Sciatic nerve (tissue), 2 donors: ENCODE results near the gene ECSIT. TPM values are rescaled to one million over a fixed set of nuclear protein-coding genes. Genes with fewer than 3 reads are reported as not detected.

Experiments
- ATAC-seq: fragments of 200-7000 bp; cut with Tn5 transposase; one replicate; pipeline ENCODE4 v1.9.1; 2020; ENCODE audit warnings: mild to moderate bottlenecking, moderate library complexity
- DNase-seq: peaks from one replicate; pipeline ENCODE4 v3.0.0-alpha.2; 2020; ENCODE audit warnings: low spot score
- intact Hi-C: fragments of 100-400 bp; cut with DNase I; formaldehyde crosslinking; loops from one replicate; pipeline ENCODE4 v1.14.2; 2022
- total RNA-seq: library from RNA; stranded (reverse); fragmentation: NEBNext Ultra II Directional; extraction: Animal tissue kit (Norgen Biotek cat#: 25700); gene quantifications from one replicate; pipeline ENCODE4 v1.2.1, GENCODE V29; 2021
- donor health status: DM: no; HTN: no; CAD: no.
- donor health status: DM: no; HTN: no; CAD: no.

ECSIT gene
- total RNA-seq, 1 donor from 2014 or later: 25.8 TPM

DNA sequence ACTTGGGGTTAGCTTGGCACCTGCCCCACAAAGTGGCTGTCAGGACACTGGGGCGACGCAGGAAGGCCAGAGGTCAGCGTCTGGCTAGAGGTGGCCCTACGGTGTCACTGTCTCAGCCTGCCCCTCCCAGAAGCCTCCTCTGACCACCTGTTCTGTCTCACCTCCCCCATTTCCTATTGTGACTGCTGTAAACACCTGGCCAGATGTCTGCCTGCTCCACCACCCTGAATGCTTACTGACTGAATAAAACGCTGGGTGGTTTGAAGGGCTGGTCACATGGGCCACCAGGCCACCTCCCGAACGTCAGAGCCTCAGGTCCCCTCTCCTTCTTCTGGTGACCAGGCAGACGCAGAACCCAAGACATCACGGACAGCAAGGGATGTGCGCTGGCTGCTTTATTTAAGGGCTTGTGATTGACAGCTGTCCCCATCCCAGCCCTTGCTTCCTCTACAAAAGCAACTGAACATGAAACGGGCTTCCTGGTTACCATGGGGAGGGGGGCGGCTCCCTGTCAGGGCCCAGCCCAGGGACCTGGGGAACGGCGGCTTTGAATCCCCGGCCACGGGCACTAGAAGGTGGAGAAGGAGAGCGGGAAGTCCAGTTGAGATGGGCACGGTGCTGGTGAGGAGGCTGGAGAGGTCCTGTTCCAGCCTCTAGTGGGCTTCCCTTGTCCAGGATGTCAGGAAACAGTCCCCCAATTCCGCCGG lies 23.9 kb upstream of the ECSIT start:
- intact Hi-C loops: no loop called here
- DNase-seq: no peak
- ATAC-seq: no peak

DNA sequence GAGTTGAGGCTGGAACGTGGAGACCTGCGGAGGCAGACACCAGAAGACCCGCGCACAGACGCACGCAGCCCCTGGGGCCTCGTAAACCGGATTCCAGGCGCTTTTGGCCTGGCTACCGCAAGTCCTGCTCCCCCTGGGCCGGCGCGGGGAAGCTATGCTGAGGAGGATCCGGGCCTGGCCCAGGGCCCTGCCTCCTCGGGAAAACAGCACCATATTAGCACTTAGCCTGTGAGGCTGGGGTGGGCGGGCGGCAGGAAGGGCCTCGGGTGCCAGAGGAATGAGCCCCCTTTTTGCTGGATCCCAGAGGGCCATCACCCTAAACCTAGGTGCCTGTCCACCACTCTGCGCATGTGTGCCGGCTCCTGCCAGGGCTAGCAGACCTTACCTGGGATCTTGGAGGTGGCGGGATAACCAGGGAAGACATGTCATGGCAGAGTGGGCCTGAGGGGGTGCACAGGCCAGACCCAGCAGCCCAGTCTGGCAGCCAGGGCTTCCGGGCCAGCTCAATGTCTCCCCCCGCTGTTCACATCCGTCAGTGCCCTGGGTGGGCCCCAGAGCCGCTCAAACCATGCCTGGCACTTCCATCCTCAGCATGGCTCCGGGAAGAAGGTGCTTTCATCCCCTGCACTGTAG lies 22.8 kb upstream of the ECSIT start:
- ATAC-seq: peak; percentile 41
- intact Hi-C loops: no loop called here
- no peak for DNase-seq

DNA sequence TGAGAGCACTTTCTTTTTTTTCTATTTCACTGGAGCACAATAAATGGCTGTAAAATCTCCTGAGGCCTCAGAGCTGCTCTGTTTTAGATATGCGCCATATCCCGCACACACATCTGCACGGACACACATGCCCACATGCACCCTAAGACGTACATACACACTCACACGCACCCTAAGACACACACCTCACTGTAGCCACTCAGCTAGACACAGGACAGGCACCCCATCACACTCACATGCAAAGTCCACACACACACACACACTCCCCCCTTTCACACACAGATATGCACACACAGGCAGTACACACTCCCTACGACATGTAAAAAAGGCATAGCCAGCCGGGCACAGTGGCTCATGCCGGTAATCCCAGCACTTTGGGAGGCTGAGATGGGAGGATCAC lies 21.3 kb upstream of the ECSIT start:
- no peak for DNase-seq
- ATAC-seq: no peak
- intact Hi-C loops: no loop called here

- DNase-seq (no peak), ATAC-seq (no peak)
- intact Hi-C loops: no loop called here
Measured at GRCh38 chr19:11549386-11549953, 20.5 kb upstream of the ECSIT start.

- intact Hi-C loops: no loop called here
- DNase-seq (no peak), ATAC-seq (no peak)
Measured at GRCh38 chr19:11547929-11548700, 19.2 kb upstream of the ECSIT start.

- intact Hi-C loops: no loop called here
- ATAC-seq (no peak), DNase-seq (no peak)
Measured at GRCh38 chr19:11541238-11541637, 12.3 kb upstream of the ECSIT start.

DNA sequence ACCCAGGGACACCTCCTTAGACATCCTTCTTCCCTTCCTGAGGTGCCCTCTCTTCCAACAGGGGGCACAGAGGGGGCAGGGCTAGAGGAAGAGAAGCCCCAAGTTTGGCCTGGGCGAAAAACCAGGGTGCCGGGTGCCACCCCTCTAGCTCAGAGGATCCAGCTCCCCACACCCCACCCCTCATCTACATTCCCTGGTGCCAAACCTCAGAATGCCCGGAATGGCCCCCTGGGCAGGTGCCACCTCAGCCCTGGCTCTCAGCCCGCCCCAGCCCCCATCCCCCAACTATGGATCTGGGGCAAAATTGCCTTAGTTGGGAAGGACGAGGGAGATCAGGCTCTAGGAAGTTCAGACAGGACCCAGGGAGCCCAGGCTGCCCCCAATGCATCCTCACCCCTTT lies 11.7 kb upstream of the ECSIT start:
- DNase-seq (no peak), ATAC-seq (no peak)
- intact Hi-C loops: no loop called here

DNA sequence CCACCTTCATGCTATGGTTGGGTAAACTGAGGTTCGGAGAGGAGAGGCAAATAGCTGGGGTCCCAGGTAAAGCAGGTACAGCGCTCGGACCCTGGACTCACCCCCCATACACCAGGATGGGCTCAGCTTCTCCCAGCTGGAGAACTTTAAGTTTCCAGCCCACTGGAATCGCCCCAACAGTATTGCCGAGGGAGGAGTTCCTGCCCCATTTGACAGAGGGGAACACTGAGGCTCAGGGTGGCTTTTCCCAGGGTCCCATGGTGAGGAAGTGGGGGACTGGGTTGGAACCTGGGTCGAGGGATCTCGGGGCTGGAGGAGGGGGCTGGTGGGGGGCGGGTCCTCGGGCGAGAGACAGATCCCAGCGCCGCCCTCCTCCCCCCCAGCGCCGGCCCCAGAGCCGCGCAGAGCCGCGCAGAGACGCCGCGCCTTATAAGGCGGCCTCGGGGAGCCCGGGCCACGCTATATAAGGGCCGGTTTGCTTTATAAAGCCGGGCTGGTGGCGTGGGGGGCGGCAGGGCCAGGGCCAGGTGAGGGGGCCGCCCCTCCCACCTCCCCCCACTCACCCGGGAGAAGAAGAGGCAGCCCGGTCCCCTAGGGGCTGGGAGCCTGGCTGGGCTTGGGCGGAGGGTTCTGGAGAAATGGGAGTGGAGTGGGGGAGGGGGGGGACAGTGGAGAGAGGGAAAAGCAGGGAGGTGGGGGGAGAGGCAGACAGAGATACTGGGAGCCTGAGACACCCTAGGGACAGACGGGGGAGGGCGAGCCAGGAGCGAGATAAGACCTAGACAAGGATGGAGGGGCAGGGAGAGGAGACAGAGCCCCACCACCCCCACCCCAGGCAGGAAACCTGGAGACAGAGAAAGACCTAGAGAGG lies 10.8 kb upstream of the ECSIT start:
- no peak for DNase-seq
- peak; percentile 11 for ATAC-seq
- intact Hi-C loops: no loop called here

DNA sequence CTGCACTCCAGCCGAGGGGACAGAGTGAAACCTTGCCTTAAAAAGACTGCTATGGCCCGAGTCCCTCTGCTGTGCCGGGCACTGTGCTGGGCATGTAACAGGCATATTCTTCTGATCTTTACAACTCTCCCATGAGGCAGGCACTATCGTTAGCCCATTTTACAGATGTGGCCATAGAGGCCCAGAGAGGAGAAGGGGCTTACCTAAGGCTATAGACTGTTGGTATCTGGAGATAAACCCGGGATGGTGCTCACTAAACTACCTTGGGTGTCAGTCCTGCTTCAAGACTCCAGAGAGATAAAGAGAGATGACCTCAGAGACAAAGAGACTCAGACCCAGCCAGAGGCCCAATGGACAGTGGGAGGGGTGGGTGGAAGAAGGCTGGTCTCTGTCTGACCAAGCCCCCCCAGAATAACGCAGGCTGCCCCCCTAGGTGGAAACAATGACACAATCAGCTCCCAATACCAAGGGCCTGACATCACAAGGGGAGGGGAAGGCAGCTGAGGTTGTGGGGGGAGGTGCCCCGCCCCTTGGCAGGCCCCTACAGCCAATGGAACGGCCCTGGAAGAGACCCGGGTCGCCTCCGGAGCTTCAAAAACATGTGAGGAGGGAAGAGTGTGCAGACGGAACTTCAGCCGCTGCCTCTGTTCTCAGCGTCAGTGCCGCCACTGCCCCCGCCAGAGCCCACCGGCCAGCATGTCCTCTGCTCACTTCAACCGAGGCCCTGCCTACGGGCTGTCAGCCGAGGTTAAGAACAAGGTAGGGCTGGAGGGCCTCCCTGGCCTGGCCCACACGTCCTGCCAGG lies 9.5 kb upstream of the ECSIT start, which contains the start of gene CNN1:
CNN1 (plus strand) TSS at position 620 of the 805 bp plus-strand sequence; CDS start at position 697, 77 bp downstream.
- intact Hi-C loops: no loop called here
- DNase-seq: peak; percentile 71
- peak; percentile 79 for ATAC-seq

- intact Hi-C loops: no loop called here
- ATAC-seq: peak; percentile 91
Measured at GRCh38 chr19:11535792-11536595, 7.1 kb upstream of the ECSIT start.

GRCh38 chr19:11534948-11535347 lies 6.0 kb upstream of the ECSIT start:
- no peak for DNase-seq
- no peak for ATAC-seq
- intact Hi-C loops: no loop called here

More at GRCh38 chr19:11535792-11536595, 7.1 kb upstream of the ECSIT start:
- peak; percentile 93 for DNase-seq

DNA sequence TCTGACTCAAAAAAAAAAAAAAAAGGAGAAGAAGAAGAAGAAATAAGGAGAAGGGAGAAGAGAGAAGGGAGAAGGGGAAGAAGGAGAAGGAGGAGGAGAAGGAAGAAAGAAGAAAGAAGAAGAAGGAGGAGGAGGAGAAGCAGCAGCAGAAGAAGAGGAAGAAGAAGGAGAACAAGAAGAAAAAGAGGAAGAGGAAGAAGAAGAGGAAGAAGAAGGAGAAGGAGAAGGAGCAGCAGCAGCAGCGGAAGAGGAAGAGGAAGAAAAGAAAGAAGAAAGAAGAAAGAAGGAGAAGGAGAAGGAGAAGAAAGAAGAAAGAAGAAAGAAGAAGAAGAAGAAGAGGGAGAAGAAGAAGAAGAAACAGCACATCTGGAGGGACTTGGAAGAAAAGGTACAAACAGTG lies 5.6 kb upstream of the ECSIT start:
- intact Hi-C loops: no loop called here
- DNase-seq (no peak), ATAC-seq (no peak)

- ATAC-seq: peak; percentile 21
- intact Hi-C loops: no loop called here
- no peak for DNase-seq
Measured at GRCh38 chr19:11530432-11530831, 1.5 kb upstream of the ECSIT start.

GRCh38 chr19:11519138-11519537 lies 9.8 kb downstream of the ECSIT start:
- DNase-seq (no peak), ATAC-seq (no peak)
- intact Hi-C loops: no loop called here

DNA sequence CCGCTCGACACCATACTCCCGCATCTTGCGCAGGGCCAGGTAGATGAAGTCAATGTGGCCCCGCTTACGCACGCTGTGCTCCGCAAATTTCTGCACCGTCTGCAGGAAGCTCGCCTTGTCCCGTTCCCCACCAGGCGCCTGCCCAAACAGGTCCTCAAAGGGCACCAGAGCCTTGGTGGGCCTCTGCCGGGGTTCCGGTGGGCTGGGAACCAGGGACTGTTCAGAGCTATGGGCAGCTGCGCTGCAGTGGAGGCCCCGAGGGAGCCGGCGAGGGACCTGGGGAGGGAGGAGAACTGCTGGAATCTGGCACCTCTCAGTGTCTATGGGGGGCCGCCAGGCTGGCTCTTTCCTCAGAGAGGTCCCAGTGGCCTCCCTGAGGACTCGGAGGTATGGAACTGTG lies 15.0 kb downstream of the ECSIT start:
- ATAC-seq (no peak), DNase-seq (no peak)
- intact Hi-C loops: no loop called here

DNA sequence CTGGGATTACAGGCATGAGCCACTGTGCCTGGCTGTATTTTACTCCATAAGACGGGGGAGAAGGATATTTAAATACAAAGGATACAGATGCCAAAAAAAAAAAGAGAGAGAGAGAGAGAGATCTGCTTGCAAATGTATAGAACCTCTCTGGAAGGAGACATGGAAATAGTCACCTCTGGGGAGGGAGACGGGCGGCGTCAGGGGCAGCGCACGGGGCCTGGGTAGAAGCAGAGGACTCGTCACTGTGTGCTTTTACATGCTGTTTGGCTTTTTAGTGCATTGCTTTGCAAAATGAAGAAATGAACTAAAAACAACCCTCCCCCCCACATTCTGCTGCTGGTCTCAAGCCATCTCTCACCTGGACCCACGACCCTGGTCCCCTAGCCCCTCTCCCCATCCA lies 18.5 kb downstream of the ECSIT start:
- no peak for ATAC-seq
- intact Hi-C loops: no loop called here

DNA sequence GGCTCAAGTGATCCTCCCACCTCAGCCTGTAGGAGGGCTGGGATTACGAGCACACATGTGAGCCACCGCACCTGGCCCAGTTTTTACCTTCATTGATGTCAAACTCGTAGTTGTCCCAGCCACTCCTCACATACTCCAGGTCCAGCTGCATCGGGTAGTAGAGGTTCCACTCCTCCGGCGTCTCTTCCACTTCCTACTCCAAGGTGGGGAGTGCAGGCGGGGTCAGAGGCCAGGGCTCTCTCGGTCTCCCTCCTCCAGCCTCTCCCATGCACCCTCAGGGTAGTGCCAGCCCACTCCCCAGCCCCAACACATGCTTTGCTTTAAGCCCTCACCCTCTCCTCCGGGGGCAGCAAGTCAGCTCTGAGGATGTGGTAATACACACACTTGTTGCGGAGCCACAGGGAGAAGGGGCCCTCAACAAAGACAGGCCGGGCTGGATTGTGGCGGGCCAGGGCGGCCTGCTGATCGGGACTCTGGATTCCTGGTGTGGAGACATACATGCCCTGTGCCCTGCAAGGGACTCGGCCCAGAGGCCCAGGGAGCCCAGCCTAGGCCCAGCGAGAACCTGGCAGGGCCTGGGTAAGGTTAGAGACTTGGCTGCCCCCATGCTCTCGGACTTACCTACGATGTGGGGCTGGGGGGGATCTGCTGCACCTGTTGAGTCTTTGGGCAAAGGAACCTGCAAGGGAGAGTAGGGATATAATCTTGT lies 21.4 kb downstream of the ECSIT start:
- ATAC-seq: no peak
- intact Hi-C loops: no loop called here

More for the DNA sequence above, 18.5 kb downstream of the ECSIT start:
- DNase-seq: no peak

More for the DNA sequence above, 21.4 kb downstream of the ECSIT start:
- DNase-seq: no peak
